Naive thymus-derived CD8-positive, alpha-beta T cell (primary cell): ENCODE data around the gene PYGB. TPM values are rescaled to one million over a fixed set of nuclear protein-coding genes. Genes with fewer than 3 reads are reported as not detected.
"Not testable (repeated sequence)": the region's sequence is repeated elsewhere in the genome, so short reads cannot be mapped to it uniquely, and the experiment has no call there.

Experiments used
- ATAC-seq, 2 donors: fragments of 150-1000 bp; cut with Tn5 transposase in 1 of 2; sonication (Bioruptor Pico), chemical (Tn5 transposase) in 1 of 2; 1 replicate in 1 of 2; 2 replicates in 1 of 2; pipeline ENCODE4 v1.10.0; 2021; ENCODE audit warnings: mild to moderate bottlenecking in 2 of 2, moderate library complexity in 2 of 2
- POLR2A ChIA-PET: fragments of 350-600 bp; sonication (Branson Sonifier 250); formaldehyde crosslinking; loops from one replicate; lab custom pipeline; 2021; ENCODE audit warnings: antibody characterized with exemption; lab: Charles Lee
- DNase-seq, 10 donors: peaks; one replicate each; pipeline versions ENCODE4 v3.0.0 to v3.0.0-alpha.2; 2020 to 2022
- H3K27ac Mint-ChIP-seq, 10 donors: one replicate each; pipeline ENCODE4 v1.8.0; 2020 to 2022; ENCODE audit warnings: mild to moderate bottlenecking in 10 of 10, mixed read lengths in 10 of 10, moderate library complexity in 4 of 10, inconsistent platforms in 1 of 10
- H3K27me3 Mint-ChIP-seq, 5 donors: one replicate each; pipeline ENCODE4 v1.8.0; 2021 to 2022; ENCODE audit warnings: mixed read lengths in 5 of 5
- H3K36me3 Mint-ChIP-seq, 3 donors: one replicate each; pipeline ENCODE4 v1.8.0; 2020 to 2022; ENCODE audit warnings: mixed read lengths in 3 of 3, mild to moderate bottlenecking in 2 of 3, inconsistent platforms in 1 of 3
- H3K4me1 Mint-ChIP-seq, 4 donors: one replicate each; pipeline ENCODE4 v1.8.0; 2021 to 2022; ENCODE audit warnings: mixed read lengths in 4 of 4
- H3K4me3 Mint-ChIP-seq, 10 donors: one replicate each; pipeline ENCODE4 v1.8.0; 2020 to 2022; ENCODE audit warnings: mild to moderate bottlenecking in 10 of 10, mixed read lengths in 10 of 10, moderate library complexity in 6 of 10, inconsistent platforms in 1 of 10
- H3K9me3 Mint-ChIP-seq, 9 donors: one replicate each; pipeline ENCODE4 v1.8.0; 2020 to 2022; ENCODE audit warnings: mixed read lengths in 9 of 9, mild to moderate bottlenecking in 3 of 9, inconsistent platforms in 1 of 9, moderate library complexity in 1 of 9
- polyA plus RNA-seq, 3 donors: library from polyadenylated mRNA; unstranded; fragments of 300-500 nt; fragmentation: Illumina TruSeq; gene quantifications; one replicate each; pipeline ENCODE4 v1.2.3, GENCODE V29; 2021
- total RNA-seq, 8 experiments: library from RNA in 2 of 8; stranded (reverse) in 2 of 8; gene quantifications; one replicate each; pipeline ENCODE4 v1.2.3 and lab custom pipeline; 2021 to 2026

PYGB gene
- total and polyA plus RNA-seq, 5 experiments from 2014 or later: 39.9 to 107 (median 54.4) TPM

- ATAC-seq: no peak
- Mint-ChIP-seq H3K9me3 (no peaks in the 10 kb centered on the region), H3K4me3 (no peak overlapping the region), H3K27ac (peak overlapping the region in 8 of 10 donors; percentile 37 to 83 (median 48)), H3K27me3 (no peaks in the 10 kb centered on the region), H3K4me1 (peaks cover 18 to 76% (median 45%) of the 10 kb centered on the region in 4 donors), H3K36me3 (peaks cover 0 to 42% (median 10%) of the 10 kb centered on the region in 3 donors)
- POLR2A ChIA-PET: no interaction called here
- DNase-seq: peak in 1 of 10 donors; percentile 48
Observed at GRCh38 chr20:25321262-25321831, 73.5 kb downstream of the PYGB start.

- ATAC-seq (no peak), DNase-seq (no peak)
- Mint-ChIP-seq H3K36me3 (peaks cover 0 to 36% (median 10%) of the 10 kb centered on the region in 3 donors), H3K27me3 (no peaks in the 10 kb centered on the region), H3K27ac (peak overlapping the region in 4 of 10 donors; percentile 37 to 83 (median 62)), H3K4me3 (no peak overlapping the region), H3K4me1 (peaks cover 18 to 73% (median 44%) of the 10 kb centered on the region in 4 donors), H3K9me3 (no peaks in the 10 kb centered on the region)
- POLR2A ChIA-PET: no interaction called here
Observed at GRCh38 chr20:25321991-25322390, 74.1 kb downstream of the PYGB start.

GRCh38 chr20:25323496-25324246 is 75.8 kb downstream of the PYGB start:
- POLR2A ChIA-PET: no interaction called here
- DNase-seq: no peak
- Mint-ChIP-seq H3K27me3 (no peaks in the 10 kb centered on the region), H3K4me1 (peaks cover 15 to 60% (median 36%) of the 10 kb centered on the region in 4 donors), H3K27ac (peak overlapping the region in 4 of 10 donors; percentile 3 to 73 (median 68)), H3K36me3 (peaks cover 0 to 27% (median 10%) of the 10 kb centered on the region in 3 donors), H3K4me3 (peak overlapping the region in 1 of 10 donors; percentile 4), H3K9me3 (no peaks in the 10 kb centered on the region)
- ATAC-seq: no peak

- ATAC-seq: no peak
- Mint-ChIP-seq H3K36me3 (peaks cover under 1 to 28% (median 10%) of the 10 kb centered on the region in 3 donors), H3K9me3 (peaks cover 0 to 2% (median 0%) of the 10 kb centered on the region in 9 donors), H3K27ac (peak overlapping the region in 1 of 10 donors; percentile 52), H3K4me3 (no peak overlapping the region), H3K4me1 (peaks cover 17 to 55% (median 34%) of the 10 kb centered on the region in 4 donors), H3K27me3 (no peaks in the 10 kb centered on the region)
- no peak for DNase-seq
- POLR2A ChIA-PET: no interaction called here
Observed at GRCh38 chr20:25324412-25324811, 76.5 kb downstream of the PYGB start.

GRCh38 chr20:25325073-25325472 is 77.2 kb downstream of the PYGB start:
- ATAC-seq: no peak
- Mint-ChIP-seq H3K27ac (peak overlapping the region in 3 of 10 donors; percentile 29 to 63 (median 52)), H3K36me3 (peaks cover 5 to 25% (median 16%) of the 10 kb centered on the region in 3 donors), H3K9me3 (peaks cover 0 to 8% (median 0%) of the 10 kb centered on the region in 9 donors), H3K4me3 (no peak overlapping the region), H3K27me3 (no peaks in the 10 kb centered on the region), H3K4me1 (peaks cover 17 to 55% (median 36%) of the 10 kb centered on the region in 4 donors)
- POLR2A ChIA-PET: no interaction called here
- no peak for DNase-seq

GRCh38 chr20:25325997-25326396 is 78.1 kb downstream of the PYGB start:
- Mint-ChIP-seq H3K9me3 (peaks cover 0 to 8% (median 0%) of the 10 kb centered on the region in 9 donors), H3K4me3 (no peak overlapping the region), H3K27ac (peak overlapping the region in 1 of 10 donors; percentile 52), H3K4me1 (peaks cover 17 to 58% (median 43%) of the 10 kb centered on the region in 4 donors), H3K27me3 (no peaks in the 10 kb centered on the region), H3K36me3 (peaks cover 5 to 25% (median 16%) of the 10 kb centered on the region in 3 donors)
- POLR2A ChIA-PET: interaction anchor here (0.6 kb wide), 1 partner anchor 43 kb away, joined by 3 read pairs; no protein-coding TSS in a partner anchor
- ATAC-seq: no peak
- no peak for DNase-seq

- Mint-ChIP-seq H3K4me1 (peaks cover 15 to 49% (median 41%) of the 10 kb centered on the region in 4 donors), H3K4me3 (no peak overlapping the region), H3K9me3 (peaks cover 0 to 8% (median 0%) of the 10 kb centered on the region in 9 donors), H3K27ac (peak overlapping the region in 1 of 10 donors; percentile 29), H3K27me3 (no peaks in the 10 kb centered on the region), H3K36me3 (peaks cover 5 to 14% (median 11%) of the 10 kb centered on the region in 3 donors)
- DNase-seq (no peak), ATAC-seq (no peak)
- POLR2A ChIA-PET: interaction anchor here (0.7 kb wide), 1 partner anchor 20 kb away, joined by 3 read pairs; no protein-coding TSS in a partner anchor
Observed at GRCh38 chr20:25327521-25328235, 79.8 kb downstream of the PYGB start.

GRCh38 chr20:25328954-25329498 is 81.1 kb downstream of the PYGB start:
- peaks cover 5 to 7% (median 7%) of the 10 kb centered on the region in 3 donors for H3K36me3 Mint-ChIP-seq
- peak overlapping the region in 2 of 10 donors; percentile 40 to 52 for H3K27ac Mint-ChIP-seq
- peaks cover 12 to 38% (median 33%) of the 10 kb centered on the region in 4 donors for H3K4me1 Mint-ChIP-seq
- H3K9me3 Mint-ChIP-seq: peaks cover 0 to 9% (median 2%) of the 10 kb centered on the region in 9 donors
- DNase-seq (no peak), ATAC-seq (no peak)
- no peaks in the 10 kb centered on the region for H3K27me3 Mint-ChIP-seq
- peak overlapping the region in 1 of 10 donors; percentile 46 for H3K4me3 Mint-ChIP-seq
- POLR2A ChIA-PET: no interaction called here

- DNase-seq, POLR2A ChIA-PET, H3K27ac Mint-ChIP-seq, ATAC-seq, H3K4me3 Mint-ChIP-seq, H3K27me3 Mint-ChIP-seq, H3K9me3 Mint-ChIP-seq: not testable (repeated sequence)
- Mint-ChIP-seq H3K36me3 (peaks cover 0 to 25% (median 13%) of the 10 kb centered on the region in 3 donors), H3K4me1 (peaks cover 5 to 18% (median 12%) of the 10 kb centered on the region in 4 donors)
Observed at GRCh38 chr20:25334972-25335371, 87.1 kb downstream of the PYGB start.

- H3K4me1 Mint-ChIP-seq: peaks cover 5 to 11% (median 9%) of the 10 kb centered on the region in 4 donors
- H3K27me3 Mint-ChIP-seq: no peaks in the 10 kb centered on the region
- H3K4me3 Mint-ChIP-seq: no peak overlapping the region
- H3K9me3 Mint-ChIP-seq: peaks cover 0 to 6% (median 0%) of the 10 kb centered on the region in 9 donors
- ATAC-seq (no peak), DNase-seq (no peak)
- H3K27ac Mint-ChIP-seq: no peak overlapping the region
- POLR2A ChIA-PET: interaction anchor here (0.6 kb wide), 1 partner anchor 11 kb away, joined by 6 read pairs; no protein-coding TSS in a partner anchor
- H3K36me3 Mint-ChIP-seq: peaks cover 0 to 25% (median 12%) of the 10 kb centered on the region in 3 donors
Observed at GRCh38 chr20:25336561-25337422, 88.9 kb downstream of the PYGB start.
